C4-2B (cell line): ENCODE results near the gene SIK3.

Experiments used
- H3K27ac ChIP-seq: fragments of 450-650 bp; 2 replicates; pipeline ENCODE4 v1.5.1; 2017
- CTCF ChIP-seq: fragments of 450-650 bp; conservative IDR thresholded peaks from 2 replicates; pipeline ENCODE4 v1.5.1; 2017; ENCODE audit warnings: mild to moderate bottlenecking
- ZFX ChIP-seq: fragments of 450-650 bp; IDR thresholded peaks from 2 replicates; pipeline ENCODE4 v1.6.1; 2017

SIK3 gene

GRCh38 chr11:116823031-116823843 is 275.0 kb downstream of the SIK3 start, which contains the start of gene APOA4:
TSS of gene APOA4 (minus strand) at chr11:116823304. CDS start at chr11:116823191, 113 bp downstream.
- H3K27ac ChIP-seq: no peak within 1 kb of the TSS
- no peak for TF ChIP-seq CTCF

DNA sequence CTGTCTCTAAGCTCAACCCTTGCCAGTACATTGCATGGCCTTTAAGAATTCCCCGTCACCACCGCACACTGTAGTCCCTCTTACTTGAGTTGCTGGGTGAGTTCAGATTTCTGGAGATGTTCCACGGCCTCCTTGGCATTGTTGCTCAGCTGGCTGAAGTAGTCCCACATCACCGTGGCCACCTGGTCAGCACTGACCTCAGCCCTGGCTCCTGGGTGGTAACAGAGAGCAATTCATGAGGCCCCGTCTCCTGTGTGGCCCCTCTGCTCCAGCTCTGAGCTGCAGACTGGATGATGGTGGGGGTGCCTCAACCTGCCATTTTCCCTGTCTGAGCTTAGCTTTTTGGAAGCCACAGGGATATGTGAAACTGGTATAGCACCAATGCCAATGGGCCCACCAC is 275.7 kb downstream of the SIK3 start:
- TF ChIP-seq ZFX: no peak
- no peak for TF ChIP-seq CTCF
- H3K27ac ChIP-seq: no peak overlapping the region

DNA sequence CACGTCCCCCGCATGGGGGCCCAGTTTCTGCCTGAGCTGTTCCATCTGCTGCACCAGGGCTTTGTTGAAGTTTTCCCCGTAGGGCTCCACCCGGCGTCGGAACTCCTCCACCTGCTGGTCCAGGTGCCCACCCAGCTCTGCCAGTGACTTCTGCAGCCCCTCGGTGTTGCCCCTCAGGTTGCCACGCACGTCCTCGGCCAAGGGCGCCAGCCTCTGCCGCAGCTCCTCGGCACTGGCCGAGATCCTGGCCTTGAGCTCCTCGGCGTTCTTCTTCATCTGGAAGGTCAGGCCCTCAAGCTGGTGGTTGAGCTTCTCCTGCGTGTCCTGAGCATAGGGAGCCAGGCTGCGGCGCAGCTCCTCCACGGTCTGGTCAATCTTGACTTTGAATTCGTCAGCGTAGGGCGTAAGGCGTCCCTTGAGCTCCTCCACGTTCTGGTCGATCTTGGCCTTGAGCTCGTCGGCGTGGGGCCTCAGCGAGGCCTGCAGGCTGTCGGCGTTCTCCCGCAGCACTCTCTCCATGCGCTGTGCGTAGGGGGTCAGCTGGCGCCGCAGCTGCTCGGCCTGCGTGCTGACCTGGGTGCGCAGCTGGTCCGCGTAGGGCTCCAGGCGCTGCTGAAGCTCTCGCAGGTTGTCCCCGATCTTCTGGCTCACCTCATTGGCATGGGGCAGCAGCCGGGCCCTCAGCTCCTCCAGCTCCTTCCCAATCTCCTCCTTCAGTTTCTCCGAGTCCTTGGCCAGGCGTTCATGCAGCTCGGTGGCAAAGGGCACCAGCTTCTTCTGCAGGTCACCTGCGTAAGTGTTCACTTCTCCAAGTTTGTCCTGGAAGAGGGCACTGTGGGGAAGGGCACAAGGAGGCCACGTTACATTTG is 276.9 kb downstream of the SIK3 start:
- no peak overlapping the region for H3K27ac ChIP-seq
- TF ChIP-seq ZFX (no peak), CTCF (no peak)

- no peak for TF ChIP-seq CTCF
- H3K27ac ChIP-seq: no peak overlapping the region
Measured at GRCh38 chr11:116819049-116819448, 279.2 kb downstream of the SIK3 start.

GRCh38 chr11:116814502-116814901 is 283.7 kb downstream of the SIK3 start:
- H3K27ac ChIP-seq: no peak overlapping the region
- TF ChIP-seq CTCF (no peak), ZFX (no peak)

DNA sequence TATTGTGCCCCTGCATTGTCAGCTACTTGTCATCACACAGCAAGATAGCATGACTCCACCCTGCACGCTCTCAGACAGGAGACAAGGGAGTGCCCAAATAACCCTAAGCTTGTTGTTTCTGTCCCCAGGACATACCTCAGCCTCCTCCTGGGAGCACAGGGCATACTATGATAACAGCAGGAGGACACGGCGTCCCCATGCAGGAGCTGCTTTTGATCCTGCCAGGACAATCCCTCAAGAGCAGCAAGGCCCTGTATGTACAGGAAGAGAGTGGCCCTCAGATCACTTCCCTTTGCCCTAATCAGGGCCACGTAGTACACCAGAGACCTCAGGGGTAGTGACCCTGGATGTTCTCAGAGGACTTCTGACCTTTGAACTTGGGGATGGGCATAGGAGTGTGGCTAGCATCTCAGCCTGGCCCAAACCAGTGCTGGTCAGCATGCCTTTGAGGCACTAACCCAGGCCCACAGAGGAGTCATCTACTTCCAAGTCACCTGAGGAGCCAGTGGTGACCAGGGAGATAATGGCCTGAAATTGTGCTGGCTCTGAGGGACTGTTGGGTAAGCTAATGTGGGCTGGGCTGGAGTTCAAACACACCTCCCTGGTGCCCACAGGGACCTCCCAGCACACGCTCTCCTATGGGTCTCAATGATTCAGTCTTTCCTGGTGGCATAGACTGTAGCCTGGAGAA is 284.3 kb downstream of the SIK3 start:
- H3K27ac ChIP-seq: no peak overlapping the region
- TF ChIP-seq ZFX (no peak), CTCF (no peak)
